ENCODE measurements around the gene A3GALT2.

The A3GALT2 gene

GRCh38 chr1:33326785-33327184 is 5.9 kb upstream of the A3GALT2 start:
- Histone ChIP-seq H3K27me3 (ENCODE audit: control insufficient read depth, insufficient read depth, low read length) (no peaks in the 10 kb centered on the region), H3K9ac (ENCODE audit: low read length) (no peak overlapping the region), H3K27ac (ENCODE audit: low read depth, low read length) (no peak overlapping the region), H3K4me1 (ENCODE audit: control insufficient read depth, insufficient read depth, low read length) (peaks cover 7% of the 10 kb centered on the region), H3K36me3 (ENCODE audit: control insufficient read depth, insufficient read depth, low read length) (peaks cover 69% of the 10 kb centered on the region), H3K4me3 (ENCODE audit: low read length) (no peak overlapping the region)

GRCh38 chr1:33324677-33325575 is 4.0 kb upstream of the A3GALT2 start:
- H3K36me3 ChIP-seq (ENCODE audit: control insufficient read depth, insufficient read depth, low read length): peaks cover 54% of the 10 kb centered on the region
- peaks cover 7% of the 10 kb centered on the region for H3K4me1 ChIP-seq (ENCODE audit: control insufficient read depth, insufficient read depth, low read length)

DNA sequence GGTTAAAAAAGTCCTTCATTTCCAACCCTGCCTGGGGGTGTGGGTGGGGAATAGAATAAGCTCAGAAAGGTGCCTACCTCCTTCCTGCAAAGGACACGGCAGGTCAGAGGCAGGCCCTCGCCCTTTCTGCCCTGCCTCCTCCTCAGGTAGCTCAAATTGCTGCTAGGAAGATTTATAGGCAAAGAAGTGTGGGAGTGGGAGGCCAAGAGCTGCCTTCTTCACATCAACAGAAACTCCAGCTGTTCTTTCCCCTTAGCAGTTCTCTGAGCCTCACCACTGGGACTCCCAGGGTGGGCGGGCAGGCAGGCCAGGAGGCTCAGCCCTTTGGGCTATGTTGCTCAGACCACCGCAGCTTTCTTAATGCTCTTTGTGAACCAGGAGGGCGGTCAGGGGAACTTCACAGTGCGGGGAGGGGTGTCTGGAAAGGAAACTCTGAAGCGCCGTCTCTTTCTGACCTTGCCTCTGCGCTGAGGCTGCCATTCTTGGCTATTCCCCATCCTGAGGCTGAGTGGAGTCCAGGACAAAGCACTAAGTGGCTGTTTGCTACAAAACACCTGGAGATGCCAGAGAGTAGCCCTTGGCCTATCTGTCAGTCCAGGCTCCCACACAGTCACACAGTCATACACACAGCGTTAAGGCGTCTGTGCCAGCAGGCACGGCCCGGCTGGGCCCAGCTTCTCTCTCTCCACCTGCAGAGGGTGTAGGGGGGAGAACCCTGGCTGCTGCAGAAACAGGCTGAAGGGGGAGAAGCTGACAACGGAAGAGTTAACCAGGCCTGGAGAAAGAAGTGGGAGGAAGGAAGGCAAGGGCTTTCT is 3.0 kb upstream of the A3GALT2 start:
- Histone ChIP-seq H3K9ac (ENCODE audit: low read length) (no peak overlapping the region), H3K27me3 (ENCODE audit: control insufficient read depth, insufficient read depth, low read length) (no peaks in the 10 kb centered on the region), H3K27ac (ENCODE audit: low read depth, low read length) (no peak overlapping the region), H3K4me1 (ENCODE audit: control insufficient read depth, insufficient read depth, low read length) (peaks cover 7% of the 10 kb centered on the region), H3K36me3 (ENCODE audit: control insufficient read depth, insufficient read depth, low read length) (peaks cover 44% of the 10 kb centered on the region), H3K4me3 (ENCODE audit: low read length) (no peak overlapping the region)

More at GRCh38 chr1:33324677-33325575, 4.0 kb upstream of the A3GALT2 start:
- H3K27me3 ChIP-seq (ENCODE audit: control insufficient read depth, insufficient read depth, low read length): no peaks in the 10 kb centered on the region
- no peak overlapping the region for H3K27ac ChIP-seq (ENCODE audit: low read depth, low read length)
- H3K4me3 ChIP-seq (ENCODE audit: low read length): no peak overlapping the region
- H3K9ac ChIP-seq (ENCODE audit: low read length): no peak overlapping the region

- H3K9ac ChIP-seq (ENCODE audit: low read length): no peak overlapping the region
- H3K27me3 ChIP-seq (ENCODE audit: control insufficient read depth, insufficient read depth, low read length): no peaks in the 10 kb centered on the region
- peaks cover 37% of the 10 kb centered on the region for H3K36me3 ChIP-seq (ENCODE audit: control insufficient read depth, insufficient read depth, low read length)
- peaks cover 7% of the 10 kb centered on the region for H3K4me1 ChIP-seq (ENCODE audit: control insufficient read depth, insufficient read depth, low read length)
- no peak overlapping the region for H3K27ac ChIP-seq (ENCODE audit: low read depth, low read length)
- H3K4me3 ChIP-seq (ENCODE audit: low read length): no peak overlapping the region
Observed at GRCh38 chr1:33322870-33323585, 2.1 kb upstream of the A3GALT2 start.

DNA sequence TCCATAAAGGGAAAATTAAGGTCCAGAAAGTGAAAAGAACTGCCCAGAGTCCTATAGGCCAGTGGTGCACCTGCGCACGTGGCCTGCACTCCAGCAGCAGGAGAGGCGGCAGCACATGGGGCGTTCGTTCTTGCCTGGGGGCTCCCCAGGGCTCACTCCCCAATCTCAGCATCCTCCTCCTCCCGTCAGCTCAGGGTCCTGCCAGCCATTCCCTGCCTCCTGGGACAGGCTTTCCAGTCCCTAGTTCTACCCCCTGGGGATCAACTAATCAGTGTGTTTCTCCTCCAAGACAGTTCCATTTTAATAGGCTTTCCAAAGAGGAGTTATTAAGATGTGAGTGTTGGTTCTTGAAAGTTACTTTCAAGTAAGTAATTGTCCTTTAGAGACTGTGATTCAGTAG is 1.2 kb upstream of the A3GALT2 start:
- H3K36me3 ChIP-seq (ENCODE audit: control insufficient read depth, insufficient read depth, low read length): peaks cover 29% of the 10 kb centered on the region

DNA sequence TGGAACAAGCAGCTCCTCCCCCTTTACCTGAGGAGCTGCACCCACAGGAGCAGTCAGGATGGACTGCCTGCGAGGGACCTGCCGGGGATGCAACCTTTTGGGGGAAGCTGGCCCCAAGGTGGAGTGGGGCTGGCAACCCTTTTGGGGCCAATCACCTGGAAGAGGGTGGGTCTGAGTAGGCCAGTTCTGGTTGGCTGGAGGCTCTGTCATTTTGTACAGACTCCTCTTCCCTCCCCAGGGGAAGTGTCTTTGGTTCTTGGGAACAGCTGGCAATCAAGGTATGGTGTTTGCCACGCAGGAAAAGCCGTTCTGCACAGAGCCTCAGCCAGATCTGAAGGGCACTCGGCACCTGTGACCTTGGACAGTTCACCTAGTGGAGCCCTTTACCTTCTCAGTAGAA is 280 bp upstream of the A3GALT2 start:
- Histone ChIP-seq H3K9ac (ENCODE audit: low read length) (no peak overlapping the region), H3K27me3 (ENCODE audit: control insufficient read depth, insufficient read depth, low read length) (no peaks in the 10 kb centered on the region), H3K4me1 (ENCODE audit: control insufficient read depth, insufficient read depth, low read length) (no peaks in the 10 kb centered on the region), H3K36me3 (ENCODE audit: control insufficient read depth, insufficient read depth, low read length) (peaks cover 23% of the 10 kb centered on the region), H3K27ac (ENCODE audit: low read depth, low read length) (no peak overlapping the region), H3K4me3 (ENCODE audit: low read length) (no peak overlapping the region)

More for the DNA sequence above, 1.2 kb upstream of the A3GALT2 start:
- Histone ChIP-seq H3K4me1 (ENCODE audit: control insufficient read depth, insufficient read depth, low read length) (no peaks in the 10 kb centered on the region), H3K4me3 (ENCODE audit: low read length) (no peak overlapping the region), H3K27ac (ENCODE audit: low read depth, low read length) (no peak overlapping the region), H3K9ac (ENCODE audit: low read length) (no peak overlapping the region), H3K27me3 (ENCODE audit: control insufficient read depth, insufficient read depth, low read length) (no peaks in the 10 kb centered on the region)

DNA sequence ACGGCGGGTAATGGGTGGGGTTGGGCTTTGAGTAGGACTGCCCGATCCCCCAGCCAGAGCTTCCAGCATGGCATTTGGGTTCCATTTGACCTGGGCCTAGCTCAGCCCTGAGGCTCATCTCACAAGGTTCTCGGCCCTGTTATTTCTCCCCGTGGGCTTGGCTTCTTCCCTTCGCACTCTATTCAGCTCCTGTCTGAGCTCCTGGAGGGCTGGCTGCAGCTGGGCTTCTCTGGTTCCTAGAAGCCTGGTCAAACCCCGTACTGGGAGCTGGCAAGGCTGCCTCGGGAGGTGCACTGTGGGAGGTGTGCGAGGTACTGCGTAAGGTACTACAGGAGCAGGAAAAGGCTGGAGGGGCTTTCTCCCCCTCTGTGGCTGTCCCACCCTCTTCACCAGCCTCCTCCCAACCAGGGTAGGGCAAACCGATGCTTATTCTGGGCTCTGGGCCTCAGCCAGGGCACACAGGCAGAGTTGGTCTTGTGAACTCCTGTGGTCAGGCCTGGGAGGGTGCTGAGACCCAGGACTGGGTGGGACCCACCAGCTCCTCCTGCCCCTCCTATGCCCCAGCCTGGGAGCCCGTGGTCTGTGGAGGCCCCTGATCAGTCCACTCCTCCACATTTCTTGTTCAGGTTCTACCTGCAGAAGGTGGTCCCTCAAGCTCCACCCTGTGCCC is 814 bp downstream of the A3GALT2 start:
- Histone ChIP-seq H3K36me3 (ENCODE audit: control insufficient read depth, insufficient read depth, low read length) (peaks cover 15% of the 10 kb centered on the region), H3K27ac (ENCODE audit: low read depth, low read length) (no peak overlapping the region), H3K9ac (ENCODE audit: low read length) (no peak overlapping the region), H3K4me1 (ENCODE audit: control insufficient read depth, insufficient read depth, low read length) (no peaks in the 10 kb centered on the region), H3K4me3 (ENCODE audit: low read length) (no peak overlapping the region), H3K27me3 (ENCODE audit: control insufficient read depth, insufficient read depth, low read length) (no peaks in the 10 kb centered on the region)

- no peaks in the 10 kb centered on the region for H3K27me3 ChIP-seq (ENCODE audit: control insufficient read depth, insufficient read depth, low read length)
- no peak overlapping the region for H3K9ac ChIP-seq (ENCODE audit: low read length)
- H3K36me3 ChIP-seq (ENCODE audit: control insufficient read depth, insufficient read depth, low read length): peaks cover 8% of the 10 kb centered on the region
- H3K27ac ChIP-seq (ENCODE audit: low read depth, low read length): no peak overlapping the region
- no peaks in the 10 kb centered on the region for H3K4me1 ChIP-seq (ENCODE audit: control insufficient read depth, insufficient read depth, low read length)
- H3K4me3 ChIP-seq (ENCODE audit: low read length): no peak overlapping the region
Observed at GRCh38 chr1:33319186-33319948, 1.5 kb downstream of the A3GALT2 start.

GRCh38 chr1:33317946-33318345 is 3.0 kb downstream of the A3GALT2 start:
- H3K27me3 ChIP-seq (ENCODE audit: control insufficient read depth, insufficient read depth, low read length): no peaks in the 10 kb centered on the region
- no peak overlapping the region for H3K27ac ChIP-seq (ENCODE audit: low read depth, low read length)
- no peak overlapping the region for H3K4me3 ChIP-seq (ENCODE audit: low read length)
- H3K9ac ChIP-seq (ENCODE audit: low read length): no peak overlapping the region
- no peaks in the 10 kb centered on the region for H3K36me3 ChIP-seq (ENCODE audit: control insufficient read depth, insufficient read depth, low read length)
- H3K4me1 ChIP-seq (ENCODE audit: control insufficient read depth, insufficient read depth, low read length): no peaks in the 10 kb centered on the region

- H3K9ac ChIP-seq (ENCODE audit: low read length): no peak overlapping the region
- no peak overlapping the region for H3K27ac ChIP-seq (ENCODE audit: low read depth, low read length)
- no peaks in the 10 kb centered on the region for H3K27me3 ChIP-seq (ENCODE audit: control insufficient read depth, insufficient read depth, low read length)
- H3K4me1 ChIP-seq (ENCODE audit: control insufficient read depth, insufficient read depth, low read length): no peaks in the 10 kb centered on the region
- no peaks in the 10 kb centered on the region for H3K36me3 ChIP-seq (ENCODE audit: control insufficient read depth, insufficient read depth, low read length)
- H3K4me3 ChIP-seq (ENCODE audit: low read length): no peak overlapping the region
Observed at GRCh38 chr1:33317354-33317753, 3.5 kb downstream of the A3GALT2 start.

GRCh38 chr1:33316601-33317000 is 4.3 kb downstream of the A3GALT2 start:
- no peak overlapping the region for H3K9ac ChIP-seq (ENCODE audit: low read length)
- H3K4me1 ChIP-seq (ENCODE audit: control insufficient read depth, insufficient read depth, low read length): no peaks in the 10 kb centered on the region
- H3K36me3 ChIP-seq (ENCODE audit: control insufficient read depth, insufficient read depth, low read length): no peaks in the 10 kb centered on the region
- H3K27ac ChIP-seq (ENCODE audit: low read depth, low read length): no peak overlapping the region
- H3K4me3 ChIP-seq (ENCODE audit: low read length): no peak overlapping the region
- H3K27me3 ChIP-seq (ENCODE audit: control insufficient read depth, insufficient read depth, low read length): no peaks in the 10 kb centered on the region

Measured in rectal smooth muscle tissue (tissue), 1 donor.